GM18858 (cell line): ENCODE results near the gene LHPP.

ENCODE experiments used
- ATAC-seq: cut with Tn5 transposase; IDR thresholded peaks from one replicate; pipeline ENCODE4 v1.9.1; 2021; ENCODE audit not compliant: unreplicated experiment

Gene LHPP

DNA sequence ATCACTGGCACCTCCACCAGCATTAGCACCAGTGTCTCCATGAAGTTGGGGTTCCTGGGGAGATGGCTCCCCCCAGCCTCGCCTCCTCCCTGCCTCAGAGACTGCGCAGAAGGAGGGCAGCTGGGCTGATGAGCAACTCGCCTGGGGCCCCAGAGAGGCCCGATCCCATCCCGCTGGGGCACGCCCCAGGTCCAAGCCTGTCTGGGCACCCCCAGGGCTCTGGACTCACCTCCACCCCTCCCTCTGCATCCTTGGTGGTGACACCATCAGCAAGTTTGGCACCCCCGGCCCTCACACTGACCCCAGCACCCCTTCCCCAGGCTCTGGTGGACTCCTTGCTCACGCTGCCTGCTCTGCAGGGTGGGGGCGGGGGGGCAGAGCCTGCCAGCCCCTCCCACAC lies 89.5 kb downstream of the LHPP start:
- ATAC-seq: no peak

DNA sequence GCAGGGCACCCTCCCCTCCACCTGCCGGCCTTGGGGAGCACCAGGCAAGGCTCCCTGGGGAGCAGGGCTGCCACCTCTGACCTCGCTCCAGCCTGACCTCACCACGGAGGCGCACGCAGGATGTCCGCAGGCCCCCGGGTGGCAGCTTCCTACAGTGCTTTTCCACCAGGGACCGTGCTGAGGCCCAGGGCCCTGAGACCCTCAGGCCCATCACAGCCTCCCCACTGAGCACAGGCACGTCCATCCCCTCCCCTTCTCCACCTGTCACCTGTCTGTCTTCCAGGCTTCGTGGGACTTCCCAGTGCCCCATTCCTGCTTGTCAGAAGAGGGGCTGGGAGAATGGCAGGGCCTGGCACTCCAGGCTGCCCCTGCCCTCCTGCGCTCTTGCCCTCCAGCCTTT lies 90.1 kb downstream of the LHPP start:
- no peak for ATAC-seq

DNA sequence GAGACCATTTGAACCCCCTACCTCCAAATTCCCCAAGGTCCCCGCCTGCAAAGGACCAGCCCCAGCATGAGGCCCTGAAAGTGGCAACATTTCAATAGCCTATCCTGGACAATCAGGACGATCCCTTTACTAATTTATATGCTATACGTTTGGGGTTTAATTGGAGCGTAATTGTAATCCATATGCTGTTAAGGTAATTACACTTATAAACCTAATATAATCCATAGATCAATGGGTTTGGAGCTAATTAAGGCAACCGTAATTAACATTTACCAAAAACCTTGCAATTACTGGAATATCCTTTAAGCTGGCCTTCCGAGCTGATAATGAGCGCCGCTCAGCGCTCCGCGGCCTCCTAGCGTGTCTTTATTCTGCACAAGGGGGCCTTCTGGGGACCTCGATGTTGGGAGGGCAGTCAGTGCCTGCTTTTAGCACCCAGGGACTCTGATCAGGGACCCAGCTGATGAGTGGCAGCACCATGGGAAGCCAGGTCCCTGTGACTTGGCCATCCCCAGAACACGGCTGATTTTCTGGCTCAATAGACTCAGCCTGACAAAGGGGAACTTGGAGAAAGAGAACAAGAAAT lies 91.2 kb downstream of the LHPP start:
- ATAC-seq: no peak

DNA sequence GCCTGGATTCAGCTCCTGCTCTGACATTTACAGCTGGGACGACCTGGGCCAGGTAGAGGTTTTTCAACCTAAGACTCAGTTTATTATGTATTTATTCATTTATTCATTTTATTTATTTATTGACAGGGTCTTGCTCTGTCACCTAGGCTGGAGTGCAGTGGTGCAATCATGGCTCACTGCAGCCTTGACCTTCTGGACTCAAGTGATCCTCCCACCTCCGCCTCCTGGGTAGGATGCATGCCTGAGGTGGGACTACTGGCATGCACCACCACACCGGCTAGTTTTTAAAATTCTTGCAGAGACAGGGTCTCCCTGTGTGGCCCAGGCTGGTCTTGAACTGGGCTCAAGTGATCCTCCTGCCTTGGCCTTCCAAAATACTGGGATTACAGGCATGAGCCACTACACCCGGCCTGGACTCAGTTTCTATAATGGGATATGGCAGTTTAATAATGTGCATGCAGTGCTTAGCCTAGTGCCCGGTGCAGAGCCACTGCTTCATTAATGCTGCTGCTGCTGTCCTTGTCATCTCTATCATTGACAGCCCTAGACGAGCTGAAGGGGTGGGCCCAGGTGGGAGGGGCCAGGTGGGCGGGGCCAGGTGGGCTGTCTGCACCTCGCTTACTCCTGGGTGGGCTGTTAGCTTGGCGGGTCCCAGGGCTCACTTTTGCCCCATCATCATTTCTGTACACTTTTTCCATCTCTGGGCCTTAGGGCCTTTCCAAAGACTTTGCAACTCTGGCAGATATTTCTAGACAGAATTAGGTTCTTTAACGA lies 92.6 kb downstream of the LHPP start:
- no peak for ATAC-seq

DNA sequence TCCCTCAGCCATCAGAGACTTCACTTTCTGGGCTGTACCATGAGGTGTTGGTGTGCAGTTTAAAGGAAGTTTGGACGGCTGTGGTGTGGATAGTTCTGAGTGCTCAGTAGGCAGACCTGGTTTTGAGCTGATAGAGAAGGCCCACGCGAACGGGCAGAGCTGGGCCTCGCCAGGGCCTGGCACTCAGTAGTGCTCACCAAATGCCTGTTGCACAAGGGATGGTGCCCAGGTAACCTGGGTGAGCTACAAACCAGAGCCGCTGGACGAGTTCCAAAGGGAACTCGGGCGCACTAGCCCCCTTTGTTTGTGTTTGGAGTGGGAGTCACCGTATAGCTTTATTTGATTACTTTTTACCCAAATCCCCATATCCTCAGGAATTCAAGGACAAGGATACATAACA lies 95.5 kb downstream of the LHPP start:
- ATAC-seq: no peak

DNA sequence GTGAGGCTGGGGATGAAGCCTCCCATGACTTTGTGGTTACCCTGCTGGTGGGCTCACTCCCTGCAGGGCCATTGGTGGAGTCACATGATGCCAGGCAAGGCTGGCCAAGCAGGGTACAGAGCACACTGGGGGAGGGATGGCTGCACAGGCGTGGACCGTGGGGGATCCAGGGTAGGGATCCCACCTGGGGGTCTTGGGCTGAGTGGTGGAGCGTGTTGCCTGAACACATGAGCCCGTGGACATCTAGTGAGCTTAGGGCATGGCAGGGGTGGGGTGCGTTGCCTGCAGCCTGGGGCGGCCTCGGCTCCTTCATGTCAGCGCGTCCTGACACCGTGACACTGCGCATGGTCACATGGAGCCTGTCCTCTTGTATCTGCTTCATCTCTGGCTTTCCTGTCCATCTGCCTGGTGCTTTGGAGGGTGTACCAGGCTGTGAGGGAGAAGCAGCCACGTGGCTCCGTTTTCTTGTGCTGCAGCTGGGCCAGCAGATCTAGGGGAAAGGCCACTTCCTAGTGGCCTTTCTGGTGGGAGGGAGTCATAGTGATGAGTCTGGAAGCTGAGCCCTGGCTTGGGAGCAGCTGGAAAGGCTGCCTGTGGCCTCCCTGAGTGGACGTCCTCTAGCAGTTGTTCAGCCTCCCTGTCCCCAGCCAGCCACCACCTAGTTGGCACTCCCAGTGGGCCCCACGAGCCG lies 96.2 kb downstream of the LHPP start:
- ATAC-seq: no peak

DNA sequence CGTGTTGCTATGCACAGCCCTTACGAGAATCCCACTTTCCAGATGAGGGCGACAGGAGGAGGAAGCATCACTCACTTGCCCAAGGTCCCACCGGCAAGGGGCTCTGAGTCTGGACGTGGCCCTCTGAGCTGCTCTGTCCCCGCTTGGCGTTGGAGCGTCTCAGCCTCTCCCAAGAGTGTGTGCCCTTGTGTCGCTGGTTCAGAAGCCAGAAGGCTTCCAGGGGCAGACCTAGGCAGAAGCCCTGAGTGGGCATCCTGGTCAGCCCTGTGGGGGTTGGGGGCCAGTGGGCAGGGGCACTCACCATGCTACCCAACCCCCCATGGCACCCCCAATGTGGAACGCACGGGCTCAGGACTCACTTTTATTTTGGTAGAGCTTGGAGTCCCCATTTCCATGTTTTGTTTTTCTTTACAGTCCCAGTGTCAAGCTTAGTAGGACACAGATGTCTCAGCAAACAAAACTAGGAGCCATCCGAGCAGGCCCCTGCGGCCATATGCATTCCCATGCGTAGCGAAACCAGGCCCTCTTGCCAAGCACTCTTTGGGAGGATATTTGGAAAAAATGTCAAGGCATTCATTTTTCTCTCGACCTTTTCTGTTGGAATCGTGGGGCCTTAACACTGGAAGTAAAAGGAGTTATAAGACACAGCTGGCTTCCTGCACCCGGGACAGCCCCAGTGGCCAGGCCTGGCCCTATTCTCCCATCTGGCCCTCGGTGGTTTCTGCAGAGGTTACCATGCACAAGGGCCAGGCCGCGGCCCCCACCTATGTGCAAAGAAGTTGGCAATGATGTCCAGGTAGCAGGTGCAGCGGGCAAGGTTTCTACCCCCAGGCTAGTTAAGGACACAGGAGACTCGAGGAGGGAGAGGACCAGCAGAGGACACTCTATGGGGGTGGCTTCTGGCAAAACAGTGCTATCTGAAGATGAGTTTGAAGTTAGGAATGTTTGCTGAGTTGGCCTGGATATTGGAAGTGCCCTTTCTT lies 97.0 kb downstream of the LHPP start:
- no peak for ATAC-seq

DNA sequence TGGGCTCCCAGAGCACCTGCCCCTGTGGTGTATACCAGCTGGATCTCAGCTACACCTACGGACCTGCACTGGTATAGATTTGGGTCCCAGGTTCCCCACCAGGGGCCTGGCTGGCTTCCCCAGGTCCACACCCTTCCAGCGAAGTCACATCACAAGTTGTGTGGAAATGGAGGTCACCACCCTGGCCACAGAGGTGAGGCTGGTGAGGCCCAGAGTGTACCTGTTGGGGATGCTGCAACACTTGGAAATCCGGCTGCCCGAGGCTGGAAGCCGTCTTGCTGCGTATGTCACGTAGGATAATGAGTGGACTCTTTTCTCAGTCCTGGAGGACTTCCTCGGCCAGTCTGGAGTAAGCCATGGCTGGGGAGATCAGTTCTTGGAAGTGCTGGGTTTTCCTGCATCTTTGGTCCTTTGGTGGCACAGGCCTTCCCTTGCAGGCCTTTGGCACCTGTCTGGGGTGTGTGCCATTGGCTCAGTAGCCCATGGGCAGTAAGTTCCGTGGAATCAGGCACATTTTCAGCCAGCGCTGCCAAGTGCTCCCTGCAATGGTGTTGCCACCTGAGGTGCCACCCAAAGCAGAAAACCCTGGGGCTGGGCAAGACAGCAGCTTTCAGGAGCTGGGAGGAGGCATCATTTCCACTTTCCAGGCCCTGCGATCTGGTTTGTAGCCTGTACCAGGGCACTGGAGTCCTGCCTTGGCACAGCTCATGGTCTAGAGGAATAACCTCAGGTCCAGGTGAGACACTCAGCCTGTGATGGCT lies 97.9 kb downstream of the LHPP start:
- ATAC-seq: no peak

DNA sequence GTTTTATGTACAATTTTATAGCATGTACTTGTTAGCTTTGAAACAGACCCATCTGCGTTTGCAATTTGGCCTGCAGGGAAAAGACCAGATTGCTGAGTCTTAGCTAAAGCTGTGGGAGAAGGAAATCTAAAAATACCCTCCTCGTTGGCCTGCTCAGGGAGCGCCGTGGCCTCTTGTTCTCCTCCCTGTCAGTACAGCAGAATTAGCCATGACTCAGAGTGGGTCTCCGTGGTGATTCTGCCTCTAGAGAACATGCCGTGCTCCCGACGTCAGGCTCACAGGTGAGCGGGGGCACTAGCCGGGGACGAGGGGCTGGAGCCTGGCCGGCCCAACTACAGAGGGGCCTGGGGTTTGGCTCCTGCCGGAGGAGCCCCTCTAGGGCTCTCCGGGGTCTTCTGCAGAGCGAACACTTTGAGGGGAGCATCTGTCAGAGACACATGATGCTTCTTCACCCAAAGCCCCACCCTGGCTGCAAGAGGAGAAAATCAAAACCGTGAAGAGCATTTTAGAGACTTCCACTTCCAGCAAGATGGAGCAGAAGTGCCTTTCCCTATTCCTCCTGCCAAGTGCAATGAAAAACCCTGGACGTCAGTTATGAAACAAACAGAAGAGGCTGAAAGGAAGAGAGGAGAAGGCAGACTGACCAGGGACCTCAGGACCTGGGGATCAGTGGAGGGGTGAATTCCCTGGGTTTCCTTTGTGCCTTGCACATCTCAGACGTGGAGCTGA lies 98.9 kb downstream of the LHPP start:
- ATAC-seq: no peak

DNA sequence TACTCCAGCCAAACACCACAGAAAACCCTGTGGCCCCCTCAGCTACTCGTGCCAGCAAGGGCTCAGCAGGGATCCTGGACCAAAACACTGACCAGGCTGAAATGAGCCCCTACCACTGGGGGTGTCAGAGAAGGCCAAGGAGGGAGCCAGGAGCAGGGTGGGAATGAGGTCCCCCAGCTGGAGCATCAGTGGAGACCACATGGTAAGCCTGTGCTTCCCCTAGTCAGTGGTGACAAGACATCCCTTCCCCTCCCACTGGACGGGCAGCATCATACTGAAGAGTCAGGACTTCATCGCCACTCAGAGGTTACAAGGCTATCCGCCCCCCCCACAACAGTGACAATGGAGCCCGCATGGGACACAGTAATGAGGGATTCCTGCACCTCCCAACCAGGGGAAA lies 99.6 kb downstream of the LHPP start:
- no peak for ATAC-seq

DNA sequence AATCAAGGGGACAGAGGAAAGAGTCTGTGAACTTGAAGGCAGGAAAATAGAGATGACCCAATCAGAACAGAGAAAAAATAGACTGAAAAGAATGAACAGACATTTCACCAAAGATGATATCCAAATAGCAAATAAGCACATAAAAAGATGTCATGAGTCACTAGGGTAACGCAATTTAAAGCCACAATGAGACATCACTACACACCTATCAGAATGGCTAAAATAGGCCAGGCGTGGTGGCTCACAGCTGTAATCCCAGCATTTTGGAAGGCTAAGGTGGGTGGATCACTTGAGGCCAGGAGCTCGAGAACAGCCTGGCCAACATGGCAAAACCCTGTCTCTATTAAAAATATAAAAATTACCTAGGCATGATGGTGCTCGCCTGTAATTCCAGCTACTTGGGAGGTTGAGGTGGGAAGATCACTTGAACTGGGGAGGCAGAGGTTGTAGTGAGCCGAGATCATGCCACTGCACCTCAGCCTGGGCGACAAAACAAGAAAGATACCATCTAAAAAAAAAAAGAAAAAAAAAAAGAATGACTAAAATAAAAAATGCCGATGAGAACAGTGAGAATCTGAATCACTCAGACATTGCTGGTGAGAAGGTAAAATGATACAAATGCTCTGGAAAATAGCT lies 100.9 kb downstream of the LHPP start:
- ATAC-seq: no peak

DNA sequence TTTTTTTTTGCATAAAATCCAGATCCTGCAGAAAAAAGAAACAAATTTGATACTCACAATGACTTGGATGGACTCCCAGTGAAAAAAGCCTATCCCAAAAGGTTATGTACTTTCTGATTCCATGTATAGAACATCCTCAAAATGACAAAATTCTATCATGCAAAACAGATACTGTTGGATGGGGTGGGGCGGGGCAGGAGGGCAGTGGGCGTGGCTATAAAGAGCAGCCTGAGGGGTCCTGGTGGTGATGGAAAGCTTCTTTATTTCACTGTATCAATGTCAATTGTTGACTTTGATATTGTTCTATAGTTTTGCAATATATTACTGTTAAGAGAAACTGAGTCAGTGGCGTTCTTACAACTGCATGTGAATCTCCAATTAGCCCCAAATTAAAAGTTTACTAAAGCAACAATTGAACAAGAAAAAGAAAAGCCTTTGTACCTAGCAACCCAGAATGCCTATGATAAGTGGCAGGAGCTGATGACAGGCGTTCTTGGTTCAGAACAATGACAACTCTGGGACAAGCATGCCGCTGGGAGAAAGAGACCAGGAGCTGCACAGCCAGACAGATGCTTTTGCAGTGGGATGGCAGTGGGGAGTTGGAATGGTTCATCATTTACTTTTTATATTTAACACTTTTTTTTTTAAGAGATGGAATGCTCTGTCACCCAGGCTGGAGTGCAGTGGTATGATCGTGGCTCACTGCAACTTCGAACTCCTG lies 101.9 kb downstream of the LHPP start:
- no peak for ATAC-seq

DNA sequence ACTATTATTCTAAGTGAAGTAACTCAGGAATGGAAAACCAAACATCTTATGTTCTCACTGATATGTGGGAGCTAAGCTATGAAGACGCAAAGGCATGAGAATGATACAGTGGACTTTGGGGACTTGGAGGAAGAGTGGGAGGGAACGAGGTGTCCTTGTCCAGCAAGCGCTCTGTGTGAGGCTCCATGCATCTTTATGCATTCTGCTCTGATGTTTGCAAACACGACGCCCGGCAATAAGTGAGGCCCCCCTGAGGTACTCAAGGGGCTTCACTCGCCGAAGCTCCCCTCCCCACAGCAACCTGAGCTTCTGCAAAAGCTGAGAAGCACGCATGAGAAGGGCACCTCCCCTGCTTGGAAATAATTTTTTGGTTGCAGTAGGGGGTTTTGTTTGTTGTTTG lies 103.3 kb downstream of the LHPP start:
- ATAC-seq: no peak

DNA sequence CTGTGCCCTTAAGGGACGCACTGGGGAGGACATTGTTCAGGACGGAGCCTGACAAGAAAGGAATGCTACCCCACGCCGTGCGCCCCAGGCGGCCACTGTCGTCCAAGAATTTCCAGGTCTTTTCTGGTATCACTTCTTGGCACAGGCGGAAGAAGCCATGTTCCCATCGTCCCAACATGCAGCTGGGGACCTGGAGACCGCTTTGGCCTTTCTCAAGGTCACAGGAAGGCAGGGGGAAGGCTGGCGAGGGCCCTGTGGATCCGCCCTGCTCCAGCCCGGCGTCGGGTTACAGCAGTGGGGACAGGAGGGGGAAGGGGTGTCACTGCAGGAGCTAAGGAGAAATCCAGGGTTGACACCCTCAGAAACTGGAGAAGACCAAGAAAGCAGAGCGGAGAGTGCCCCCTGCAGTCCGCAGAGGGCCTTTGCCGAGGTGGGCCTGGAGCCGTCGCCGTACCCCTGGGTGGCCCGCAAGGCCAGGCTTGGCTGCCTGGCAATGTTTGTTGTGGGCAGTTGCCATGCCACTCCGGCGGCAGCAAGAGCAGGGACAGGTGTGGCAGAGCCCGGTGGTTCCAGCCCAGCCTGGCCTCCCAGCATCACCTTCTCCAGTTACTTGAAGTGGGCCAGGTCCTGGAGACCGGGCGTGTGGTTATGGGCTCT lies 104.1 kb downstream of the LHPP start:
- no peak for ATAC-seq

DNA sequence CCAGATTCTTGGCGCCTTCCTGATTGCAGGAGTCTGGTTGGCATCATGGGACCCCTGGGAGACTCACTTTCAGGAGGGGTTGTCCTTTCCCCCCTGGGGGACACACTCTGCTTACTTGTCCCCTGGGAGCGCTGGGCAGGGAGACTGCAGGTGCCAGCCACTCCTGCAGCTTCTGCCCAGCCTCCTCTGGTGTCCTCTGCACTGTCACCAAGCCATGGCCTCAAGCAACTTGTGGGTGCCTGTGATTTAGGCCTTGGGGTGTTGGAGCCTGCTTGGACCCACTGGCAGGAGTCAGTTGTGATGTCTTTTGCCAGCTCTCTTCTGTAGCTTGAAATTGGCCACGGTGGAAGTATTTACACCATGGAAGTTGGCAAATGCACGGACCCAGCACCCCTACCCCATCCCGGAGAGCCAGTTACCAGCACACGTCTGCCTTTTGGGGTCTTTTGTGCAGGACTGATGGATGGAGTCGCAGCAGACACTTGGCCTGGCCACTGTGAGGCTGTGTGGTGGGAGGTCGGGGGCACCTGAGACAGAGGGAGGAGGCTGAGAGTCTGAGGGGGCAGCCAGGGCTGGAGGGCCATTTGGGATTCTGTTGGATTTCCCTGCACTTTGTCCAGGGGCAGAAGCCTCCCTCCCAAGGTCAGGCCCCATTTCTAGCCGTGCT lies 104.7 kb downstream of the LHPP start:
- ATAC-seq: no peak

DNA sequence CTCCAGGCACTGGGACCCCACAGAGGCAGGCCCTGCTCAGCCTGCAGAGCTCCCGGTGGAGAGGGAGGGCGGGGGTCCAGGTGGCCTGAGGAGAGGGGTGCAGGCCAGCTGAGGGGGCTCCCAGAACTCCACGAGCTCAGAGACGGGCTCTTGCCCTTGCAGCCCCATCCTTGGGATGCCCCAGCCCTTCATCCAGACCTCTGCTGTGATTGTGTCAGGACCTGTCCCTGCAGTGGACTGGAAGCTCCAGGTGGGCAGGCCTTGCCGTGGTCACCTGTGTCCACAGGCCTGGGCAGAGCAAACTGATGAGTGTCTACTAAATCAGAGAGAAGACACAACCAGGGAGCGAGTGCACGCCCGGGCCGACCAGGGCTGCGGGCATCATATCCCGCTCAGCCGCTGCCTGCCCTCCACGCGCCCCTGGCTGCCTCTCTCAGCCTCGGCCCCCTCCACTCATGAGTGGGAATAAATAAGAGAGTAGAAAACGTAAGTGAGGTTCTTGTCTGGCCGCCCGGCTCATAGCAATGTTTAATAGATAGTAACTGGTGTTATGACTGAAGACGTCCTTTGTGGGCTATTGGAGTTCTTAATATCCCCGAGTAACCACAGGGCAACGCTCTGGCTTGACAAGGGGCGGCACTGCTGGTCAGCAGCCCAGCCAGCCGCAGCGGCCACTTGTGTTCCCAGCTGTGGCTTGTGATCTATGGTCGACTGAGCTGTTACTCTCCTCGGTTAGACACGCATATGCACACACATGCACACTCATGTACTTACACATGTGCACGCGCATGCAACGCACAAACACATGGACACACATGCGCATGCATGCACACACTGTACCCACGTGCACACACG lies 105.6 kb downstream of the LHPP start:
- ATAC-seq: no peak

DNA sequence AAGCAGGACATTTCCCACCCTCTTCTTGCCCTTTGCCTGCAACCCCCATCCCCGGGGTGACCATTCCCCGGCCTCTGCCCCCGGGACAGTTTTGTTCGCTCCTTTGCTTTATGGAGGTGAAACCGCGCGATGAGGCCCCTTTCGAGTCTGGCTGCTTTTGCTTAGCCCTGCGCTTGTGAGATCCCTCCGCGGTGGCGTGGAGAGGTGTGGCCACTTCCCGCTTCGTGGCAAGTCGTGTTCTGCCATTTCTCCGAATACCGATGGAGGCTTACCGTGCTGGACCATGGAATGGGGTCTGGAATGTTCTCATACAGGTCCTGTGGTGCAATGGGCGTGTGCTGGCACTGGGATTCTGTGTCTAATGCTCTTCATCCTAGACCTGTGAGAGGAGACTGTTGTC lies 106.7 kb downstream of the LHPP start:
- no peak for ATAC-seq
